HG02623 (cell line): ENCODE results near the gene SERPINC1.
"Not testable (repeated sequence)": the region's sequence is repeated elsewhere in the genome, so short reads cannot be mapped to it uniquely, and the experiment has no call there.

Experiments used
- ATAC-seq: cut with Tn5 transposase; IDR thresholded peaks from one replicate; pipeline ENCODE4 v1.9.1; 2021; ENCODE audit warnings: moderate library complexity; ENCODE audit not compliant: unreplicated experiment

Gene SERPINC1

GRCh38 chr1:173893611-173894010, 23.5 kb downstream of the SERPINC1 start:
- ATAC-seq, result no peak

GRCh38 chr1:173889885-173890284, 27.2 kb downstream of the SERPINC1 start:
- no peak for ATAC-seq

- no peak for ATAC-seq
Measured at GRCh38 chr1:173888749-173889148, 28.4 kb downstream of the SERPINC1 start.

GRCh38 chr1:173887627-173888026, 29.5 kb downstream of the SERPINC1 start:
- no peak for ATAC-seq

- no peak for ATAC-seq
Measured at GRCh38 chr1:173886746-173887611, 30.1 kb downstream of the SERPINC1 start.

- no peak for ATAC-seq
Measured at GRCh38 chr1:173884701-173885100, 32.4 kb downstream of the SERPINC1 start.

- not testable (repeated sequence) for ATAC-seq
Measured at GRCh38 chr1:173881117-173881516, 36.0 kb downstream of the SERPINC1 start.

GRCh38 chr1:173878251-173878650, 38.9 kb downstream of the SERPINC1 start:
- ATAC-seq, result no peak

- no peak for ATAC-seq
Measured at GRCh38 chr1:173876732-173877131, 40.4 kb downstream of the SERPINC1 start.

GRCh38 chr1:173871500-173871899, 45.6 kb downstream of the SERPINC1 start:
- ATAC-seq, result no peak

GRCh38 chr1:173871091-173871490, 46.0 kb downstream of the SERPINC1 start:
- no peak for ATAC-seq

- ATAC-seq, result no peak
Measured at GRCh38 chr1:173870252-173871075, 46.7 kb downstream of the SERPINC1 start.

GRCh38 chr1:173869021-173869359, 48.1 kb downstream of the SERPINC1 start:
- ATAC-seq, result no peak

GRCh38 chr1:173868266-173869020, 48.7 kb downstream of the SERPINC1 start, which contains the start of gene ZBTB37:
TSS of gene ZBTB37 (plus strand) at chr1:173868380. CDS start at chr1:173870226, 1,846 bp downstream.
- peak; percentile 49 for ATAC-seq

GRCh38 chr1:173867753-173868265, 49.3 kb downstream of the SERPINC1 start, which contains the start of gene GAS5:
TSS of gene GAS5 (minus strand) at chr1:173867989.
- ATAC-seq, result peak; percentile 76

- ATAC-seq, result no peak
Measured at GRCh38 chr1:173867141-173867752, 49.9 kb downstream of the SERPINC1 start.

GRCh38 chr1:173866413-173867115, 50.6 kb downstream of the SERPINC1 start:
- no peak for ATAC-seq

GRCh38 chr1:173865468-173866164, 51.5 kb downstream of the SERPINC1 start:
- ATAC-seq, result no peak

- ATAC-seq, result no peak
Measured at GRCh38 chr1:173864179-173864867, 52.8 kb downstream of the SERPINC1 start.
